Measurements from ENCODE around the gene RFTN1.
A peak's percentile ranks its signal among the peaks of the same experiment; 100 is the strongest.

Gene RFTN1

GRCh38 chr3:16485395-16485992 is 28.0 kb downstream of the RFTN1 start:
- no peak for DNase-seq

GRCh38 chr3:16484984-16485383 is 28.5 kb downstream of the RFTN1 start:
- DNase-seq: no peak

DNA sequence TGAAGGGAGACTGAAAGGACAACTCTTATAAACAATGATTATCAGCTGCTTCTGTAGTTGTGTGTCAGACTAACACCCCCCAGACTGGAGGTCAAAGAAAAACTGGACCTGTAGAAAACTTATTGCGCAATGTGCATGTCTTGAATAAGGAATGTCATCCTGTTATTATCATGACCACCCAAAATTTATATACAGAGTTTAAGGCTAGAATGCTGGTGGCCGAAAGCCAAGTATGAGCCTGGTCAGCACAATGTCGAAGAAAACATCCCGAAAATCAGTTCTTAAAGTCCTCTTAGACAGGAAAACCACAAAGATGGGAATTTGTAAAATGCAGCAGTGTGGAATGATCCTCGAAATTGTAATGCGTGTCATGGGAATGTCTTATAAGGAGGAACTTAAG is 29.3 kb downstream of the RFTN1 start:
- DNase-seq: no peak

DNA sequence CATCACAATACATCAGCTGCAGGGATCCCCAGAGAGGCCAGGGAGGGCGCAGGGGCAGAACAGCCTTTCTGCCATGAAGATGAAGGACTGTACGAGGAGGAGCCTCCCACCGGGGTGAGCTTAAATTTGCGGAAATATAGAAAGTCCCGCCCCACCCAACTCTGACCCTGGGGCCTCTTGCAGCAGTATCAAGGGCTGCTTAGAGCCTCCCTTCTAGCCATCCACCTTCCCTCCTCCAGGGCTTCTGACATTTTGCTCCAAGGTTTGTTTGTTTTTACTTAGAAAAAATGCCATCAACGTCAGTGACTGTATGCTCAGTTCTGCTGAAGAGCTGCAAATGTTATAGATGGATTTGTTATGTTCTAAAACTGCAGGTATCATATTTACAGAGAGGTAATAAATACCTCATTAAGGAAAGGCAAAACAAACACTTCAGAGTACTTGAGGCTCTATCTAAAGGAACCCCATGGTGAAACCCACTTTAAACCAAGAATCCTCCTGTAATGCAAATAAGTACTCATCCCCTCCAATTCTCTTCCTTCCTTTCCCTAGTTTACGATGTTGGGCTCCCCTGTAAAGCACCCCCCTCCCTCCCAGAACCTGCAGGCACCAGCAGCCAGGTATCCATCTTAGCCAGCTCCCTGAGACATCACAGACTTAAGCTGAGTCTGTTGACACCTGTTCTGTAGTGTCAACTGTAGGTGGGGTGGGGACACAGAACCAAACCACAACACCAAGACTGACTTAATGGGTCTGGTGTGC is 30.5 kb downstream of the RFTN1 start:
- no peak for DNase-seq

- DNase-seq: no peak
Measured at GRCh38 chr3:16482194-16482769, 31.2 kb downstream of the RFTN1 start.

GRCh38 chr3:16481546-16481897 is 32.0 kb downstream of the RFTN1 start:
- no peak for DNase-seq

- DNase-seq: no peak
Measured at GRCh38 chr3:16480861-16481545, 32.5 kb downstream of the RFTN1 start.

DNA sequence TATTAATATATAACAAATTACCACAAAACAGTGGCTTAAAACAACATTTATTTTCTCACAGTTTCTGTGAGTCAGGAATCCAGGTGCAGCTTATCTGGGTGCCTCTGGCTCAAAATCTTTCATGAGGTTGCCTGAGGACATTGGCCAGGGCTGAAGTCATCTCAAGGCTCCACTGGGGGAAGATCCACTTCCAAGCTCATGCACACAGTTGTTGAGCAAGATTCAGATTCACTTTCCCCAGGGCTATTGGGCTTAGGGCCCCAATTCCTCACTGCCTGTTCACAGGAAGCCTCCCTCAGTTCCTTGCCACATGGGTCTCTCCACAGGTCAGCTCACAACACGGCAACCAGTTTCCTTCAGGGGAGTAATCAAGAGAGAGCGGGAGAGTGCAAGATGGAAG is 35.0 kb downstream of the RFTN1 start:
- DNase-seq: no peak

DNA sequence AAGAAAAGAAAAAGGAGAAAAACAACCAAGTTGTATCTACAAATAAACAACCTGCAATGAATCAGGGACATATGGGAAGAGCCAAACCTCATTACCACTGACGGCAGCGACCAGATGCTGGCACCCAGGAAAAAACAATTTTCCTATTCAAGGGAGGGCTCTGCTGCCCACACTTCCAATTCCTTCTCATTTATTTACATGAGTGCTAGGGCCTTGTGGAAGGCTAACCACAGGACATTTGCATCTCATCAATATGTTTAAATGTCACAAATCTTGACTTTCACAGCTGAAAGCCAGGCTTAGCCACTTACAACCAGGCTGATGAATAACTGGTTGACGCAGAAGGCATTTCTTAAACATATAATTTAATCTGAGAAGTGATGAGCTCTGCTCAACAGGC is 36.0 kb downstream of the RFTN1 start:
- no peak for DNase-seq

DNA sequence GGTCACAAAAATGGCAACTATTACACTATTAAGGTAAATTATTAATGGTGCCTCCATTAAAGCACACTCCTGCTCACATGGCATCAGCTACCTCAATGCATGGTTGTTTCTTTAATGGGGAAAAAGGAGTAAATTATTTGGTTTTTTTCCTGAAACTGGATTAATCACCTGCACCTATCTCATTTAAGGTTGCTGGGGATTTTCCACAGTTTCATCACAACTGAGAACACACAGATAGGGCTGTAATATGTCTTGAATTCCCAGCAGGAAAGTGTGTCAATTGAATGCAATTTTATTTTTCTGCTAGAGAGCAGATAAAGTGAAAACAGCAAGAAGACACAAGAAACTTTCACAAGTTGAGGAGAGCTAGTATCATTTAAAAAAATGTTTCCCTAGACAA is 36.4 kb downstream of the RFTN1 start:
- DNase-seq: no peak

DNA sequence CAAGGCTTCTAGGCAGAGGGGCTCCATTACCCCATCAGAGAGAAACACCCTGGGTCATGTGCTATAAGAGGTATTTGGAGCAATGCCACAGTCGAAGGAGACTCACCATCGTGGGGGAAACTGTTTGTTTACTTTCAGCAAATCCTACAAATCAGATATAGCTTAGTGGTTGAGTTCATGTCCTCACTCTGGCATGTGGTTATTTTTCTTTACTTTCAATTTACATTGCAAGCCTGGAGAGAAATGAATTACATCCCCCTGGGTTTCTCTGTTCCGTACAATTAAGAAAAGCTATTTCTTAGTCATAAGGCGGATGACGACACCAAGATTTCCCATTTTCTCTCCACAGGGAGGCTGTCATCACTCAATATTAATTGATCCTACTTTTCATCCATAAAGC is 36.9 kb downstream of the RFTN1 start:
- DNase-seq: no peak

DNA sequence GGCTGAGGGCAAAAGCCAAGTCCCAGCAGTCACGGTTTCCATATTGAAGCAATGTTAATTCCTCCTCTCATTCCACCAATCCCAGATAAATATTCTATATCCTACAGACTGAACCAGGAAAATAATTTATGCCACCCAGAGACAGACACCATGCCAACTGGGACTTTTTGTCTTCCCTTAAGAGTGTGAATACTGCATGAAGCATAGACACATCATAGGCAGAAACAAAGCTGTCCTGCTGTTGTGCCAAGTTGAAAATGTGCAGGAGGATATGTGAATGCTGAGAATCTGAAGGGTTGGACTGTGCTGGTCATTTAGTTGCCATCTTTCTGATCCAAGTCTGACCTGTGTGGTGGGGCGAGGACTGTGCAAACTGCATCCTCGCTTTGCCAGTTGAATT is 37.7 kb downstream of the RFTN1 start:
- DNase-seq: no peak

DNA sequence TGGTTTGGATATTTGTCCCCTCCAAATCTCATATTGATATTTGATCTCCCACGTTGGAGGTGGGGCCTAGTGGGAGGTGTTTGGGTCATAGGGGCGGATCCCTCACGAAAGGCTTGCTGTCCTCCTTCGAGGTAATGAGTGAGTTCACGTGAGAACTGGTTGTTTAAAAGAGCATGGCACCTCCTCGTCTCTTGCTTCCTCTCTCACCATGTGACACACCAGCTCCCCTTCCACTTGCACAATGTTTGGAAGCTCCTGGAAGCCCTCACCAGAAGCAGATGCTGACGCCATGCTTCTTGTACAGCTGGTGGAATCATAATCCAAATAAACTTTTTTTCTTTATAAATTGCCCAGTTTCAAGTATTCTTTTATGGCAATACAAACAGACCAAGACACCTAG is 38.6 kb downstream of the RFTN1 start:
- no peak for DNase-seq

DNA sequence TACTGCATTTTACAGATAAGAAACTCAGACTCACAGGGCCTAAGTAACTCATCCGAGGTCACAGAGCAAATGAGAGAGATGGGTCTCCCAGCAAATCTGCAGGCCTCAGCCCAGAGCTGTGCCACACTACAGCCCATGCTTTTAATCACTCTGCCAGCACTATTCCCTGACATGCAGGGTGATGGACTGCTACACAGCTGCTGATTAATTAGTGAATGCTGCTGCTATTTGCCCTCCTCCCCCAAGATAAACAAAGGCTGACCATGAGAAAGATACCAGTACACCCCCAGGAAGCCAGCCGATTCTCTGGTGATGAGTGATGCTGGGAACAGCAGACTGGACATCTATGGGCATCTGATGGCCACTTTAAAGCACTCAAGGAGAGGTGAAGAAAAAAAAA is 39.3 kb downstream of the RFTN1 start:
- no peak for DNase-seq

GRCh38 chr3:16472593-16472992 is 40.9 kb downstream of the RFTN1 start:
- no peak for DNase-seq

DNA sequence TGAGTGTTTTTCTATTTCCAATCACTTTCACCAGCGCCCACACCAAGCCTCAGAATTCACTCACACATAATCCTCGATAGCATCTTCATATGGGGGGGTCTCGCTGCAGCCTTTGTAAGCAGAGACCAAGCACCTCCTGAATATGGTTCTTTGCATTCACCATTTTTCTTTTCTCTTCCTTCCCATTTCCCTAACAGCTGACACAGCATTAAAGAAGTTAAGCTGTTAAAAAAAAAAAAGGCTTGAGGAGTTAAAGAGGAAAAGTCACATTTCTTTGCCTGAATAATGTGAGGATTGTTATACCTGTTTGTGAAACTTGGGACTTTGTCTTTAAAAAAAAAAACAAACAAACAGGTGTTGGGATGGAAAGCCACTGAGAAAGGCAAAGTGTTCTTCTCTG is 41.6 kb downstream of the RFTN1 start:
- no peak for DNase-seq

DNA sequence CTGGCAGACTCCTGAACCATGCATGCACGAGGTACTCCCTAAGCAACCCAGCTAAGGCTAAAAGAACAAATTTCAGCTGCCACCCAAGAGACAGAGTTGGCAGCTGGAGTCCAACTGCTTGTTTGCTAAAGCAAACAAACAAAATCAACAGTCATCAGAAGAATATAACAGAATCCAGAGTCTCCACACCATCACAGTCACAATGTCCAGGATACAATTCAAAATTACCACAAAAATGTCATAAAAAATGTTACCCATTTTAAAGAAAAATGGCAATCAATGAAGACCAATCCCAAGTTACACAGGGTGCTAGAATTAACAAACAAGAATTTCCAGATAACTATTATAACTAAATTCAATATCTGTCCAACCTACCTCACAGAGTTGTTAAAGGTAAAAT is 42.9 kb downstream of the RFTN1 start:
- DNase-seq: no peak

DNA sequence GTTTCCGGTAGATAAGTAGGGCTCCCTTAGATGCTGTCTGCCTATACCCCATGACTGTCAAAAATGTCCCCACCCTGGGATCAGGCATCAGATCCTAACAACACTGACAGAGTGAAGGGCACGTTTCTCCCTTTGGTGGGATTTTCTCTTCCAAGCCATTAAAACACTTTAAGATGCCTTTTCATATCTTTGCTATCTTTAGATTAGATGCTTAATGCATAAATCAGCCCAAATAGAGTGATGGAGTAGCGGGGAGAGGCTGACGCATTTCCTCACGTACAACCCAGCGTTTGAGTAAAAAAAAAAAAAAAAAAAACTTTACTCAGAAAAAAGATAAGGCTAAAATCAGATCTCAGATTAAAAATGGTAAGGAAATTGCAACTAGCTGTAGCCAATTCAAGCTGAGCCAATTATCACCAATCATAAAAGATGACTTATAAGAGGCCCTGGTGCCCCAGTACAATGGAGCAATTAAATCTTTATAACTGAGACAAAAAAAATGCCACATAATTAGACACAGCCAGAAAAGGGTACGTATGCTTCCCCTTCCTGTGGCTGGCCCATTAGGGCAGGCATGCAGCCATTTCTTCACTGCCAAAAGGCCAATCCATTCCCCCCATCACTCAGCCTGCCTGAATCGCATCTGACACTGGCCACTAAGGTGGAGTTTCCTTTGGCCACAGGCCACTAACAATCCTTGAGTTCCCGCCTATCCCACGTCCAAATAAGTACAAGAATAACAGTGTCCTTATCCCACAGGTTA is 45.0 kb downstream of the RFTN1 start:
- DNase-seq: no peak

DNA sequence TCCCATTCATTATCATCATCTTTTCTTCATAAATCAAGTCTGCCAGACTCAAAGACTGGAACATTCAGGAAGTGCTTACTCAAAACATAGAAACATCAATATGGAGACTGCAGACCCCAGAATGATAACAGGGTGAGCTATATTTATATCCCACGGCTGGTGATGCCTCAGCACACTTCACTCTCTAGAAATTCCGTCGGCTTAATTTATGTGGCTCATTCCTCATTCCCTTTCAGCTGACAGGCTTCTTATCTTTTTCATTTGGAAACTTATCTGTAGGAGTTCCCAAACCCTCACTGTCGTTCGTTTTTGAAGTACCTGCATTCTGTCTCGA is 45.5 kb downstream of the RFTN1 start:
- DNase-seq: no peak

- DNase-seq: peak; percentile 11 to 23
Measured at GRCh38 chr3:16467393-16467792, 46.1 kb downstream of the RFTN1 start.

DNA sequence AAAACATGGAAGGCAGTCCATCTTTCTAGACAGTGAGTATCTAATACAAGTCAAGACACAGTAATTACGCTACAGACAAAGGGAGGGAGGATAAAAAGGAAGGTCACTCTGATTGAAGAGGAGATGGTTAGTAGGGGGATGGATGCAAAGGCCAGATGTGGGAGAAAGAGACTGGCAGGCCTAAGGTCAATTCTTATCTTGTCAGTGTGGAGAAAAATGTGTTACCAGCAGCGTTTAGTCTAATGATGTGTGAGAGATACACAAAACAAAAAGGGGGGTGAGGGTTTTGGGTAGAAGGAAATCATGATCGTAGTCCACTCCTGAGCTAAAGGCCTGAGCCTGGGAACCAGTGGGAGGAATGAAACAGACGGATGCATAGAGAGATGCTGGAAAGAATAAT is 46.7 kb downstream of the RFTN1 start:
- DNase-seq: no peak

GRCh38 chr3:16464511-16465148 is 48.9 kb downstream of the RFTN1 start:
- DNase-seq: no peak

DNA sequence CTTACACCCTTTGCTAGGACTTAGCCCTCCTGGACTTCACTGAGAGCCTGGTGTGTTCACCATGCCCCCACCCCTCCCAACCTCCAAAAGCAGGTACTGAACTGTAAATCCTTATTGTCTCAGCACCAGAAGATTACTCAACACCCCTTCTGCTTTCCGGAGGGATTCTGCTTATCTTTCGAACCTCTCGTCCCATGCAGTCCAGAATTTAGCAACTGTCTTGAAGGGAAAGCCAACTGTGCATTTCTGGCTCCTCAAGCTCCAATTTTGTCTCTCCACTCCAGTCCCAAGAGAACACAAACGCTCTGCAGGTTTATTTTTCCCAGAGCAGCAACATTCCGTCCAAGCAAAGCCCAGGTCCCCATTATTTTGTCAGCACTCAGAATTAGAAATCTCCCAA is 49.6 kb downstream of the RFTN1 start:
- DNase-seq: no peak
